Measurements from ENCODE around the gene MIS18A.
"Not testable (repeated sequence)": the region's sequence is repeated elsewhere in the genome, so short reads cannot be mapped to it uniquely, and the experiment has no call there.

Gene MIS18A

DNA sequence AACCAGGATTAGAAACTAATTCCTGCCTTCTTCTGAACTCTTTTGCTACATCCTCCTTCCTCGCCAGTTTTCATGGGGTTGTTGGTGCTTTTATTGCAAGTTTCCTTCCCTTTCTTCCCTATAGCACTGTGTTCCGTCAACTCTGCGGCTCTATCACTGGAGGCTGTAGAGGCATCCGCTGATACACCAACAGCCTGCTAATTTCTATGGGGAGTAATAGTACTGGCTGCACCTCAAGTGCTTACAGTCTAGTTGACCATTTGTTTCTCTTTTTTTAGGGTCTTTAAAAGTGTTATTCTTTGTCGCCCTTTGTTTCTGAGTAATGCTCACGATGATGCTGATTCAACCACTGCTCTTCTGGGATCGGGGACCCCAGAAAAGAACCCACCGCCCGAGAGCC lies 746 bp downstream of the MIS18A start:
- Histone ChIP-seq H3K27ac (no peak overlapping the region), H3K4me3 (peak overlapping the region; percentile 91)
- no peak for DNase-seq (ENCODE audit: low spot score)
- no peak for TF ChIP-seq CTCF (IDR thresholded peaks at IDR 0.05)

DNA sequence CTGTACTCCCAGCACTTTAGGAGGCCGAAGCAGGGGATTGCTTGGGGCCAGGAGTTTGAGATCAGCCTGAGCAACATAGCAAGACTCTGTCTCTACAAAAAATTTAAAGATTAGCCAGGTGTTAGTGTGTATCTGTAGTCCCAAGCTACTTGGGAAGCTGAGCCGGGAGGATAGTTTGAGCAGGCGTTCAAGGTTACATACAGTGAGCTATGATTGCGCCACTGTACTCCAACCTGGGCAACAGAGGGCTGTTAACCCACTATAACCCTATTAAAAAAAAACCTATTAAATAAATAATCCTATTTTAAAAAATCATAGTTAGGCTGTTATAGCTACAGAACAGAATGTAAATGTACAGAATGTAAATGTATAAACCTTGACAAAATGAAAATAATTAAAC lies 2.2 kb downstream of the MIS18A start:
- TF ChIP-seq CTCF (IDR thresholded peaks at IDR 0.05): no peak
- DNase-seq (ENCODE audit: low spot score): no peak
- Histone ChIP-seq H3K4me3 (no peak overlapping the region), H3K27ac (no peak overlapping the region)

GRCh38 chr21:32270748-32271147 lies 8.1 kb downstream of the MIS18A start:
- TF ChIP-seq CTCF (IDR thresholded peaks at IDR 0.05): no peak
- H3K4me3 ChIP-seq: no peak overlapping the region
- DNase-seq (ENCODE audit: low spot score): no peak
- no peak overlapping the region for H3K27ac ChIP-seq

DNA sequence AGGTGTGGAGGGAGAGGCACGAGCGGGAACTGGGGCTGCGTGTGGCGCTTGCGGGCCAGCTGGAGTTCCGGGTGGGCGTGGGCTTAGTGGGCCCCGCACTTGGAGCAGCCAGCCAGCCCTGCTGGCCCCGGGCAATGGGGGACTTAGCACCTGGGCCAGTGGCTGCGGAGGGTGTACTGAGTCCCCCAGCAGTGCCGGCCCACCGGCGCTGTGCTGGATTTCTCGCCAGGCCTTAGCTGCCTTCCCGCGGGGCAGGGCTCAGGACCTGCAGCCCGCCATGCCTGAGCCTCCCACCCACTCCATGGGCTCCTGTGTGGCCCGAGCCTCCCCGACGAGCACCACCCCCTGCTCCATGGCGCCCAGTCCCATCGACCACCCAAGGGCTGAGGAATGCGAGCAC lies 13.5 kb downstream of the MIS18A start:
- DNase-seq (ENCODE audit: low spot score); H3K27ac ChIP-seq; H3K4me3 ChIP-seq: not testable (repeated sequence)

DNA sequence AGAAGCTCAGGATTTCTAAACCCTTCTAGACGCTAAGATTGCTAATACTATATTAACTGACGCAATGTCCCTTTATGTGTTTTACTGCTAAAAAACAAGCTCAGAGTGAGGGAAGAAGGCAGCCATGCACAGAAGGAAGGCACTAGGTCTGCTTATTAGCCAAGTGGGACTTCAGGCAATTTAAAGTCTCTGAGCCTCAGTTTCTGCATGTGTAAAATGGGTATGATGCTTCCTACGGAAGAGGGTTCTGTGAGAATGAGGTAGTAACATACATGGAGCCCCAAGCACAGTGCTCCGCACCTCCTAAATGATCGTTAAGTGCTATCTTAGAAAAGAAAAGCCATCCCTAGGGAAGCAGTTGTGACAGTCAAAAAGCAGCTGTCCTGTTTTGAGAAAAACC lies 16.9 kb downstream of the MIS18A start:
- no peak for TF ChIP-seq CTCF (IDR thresholded peaks at IDR 0.05)
- Histone ChIP-seq H3K4me3 (no peak overlapping the region), H3K27ac (no peak overlapping the region)
- DNase-seq (ENCODE audit: low spot score): no peak

DNA sequence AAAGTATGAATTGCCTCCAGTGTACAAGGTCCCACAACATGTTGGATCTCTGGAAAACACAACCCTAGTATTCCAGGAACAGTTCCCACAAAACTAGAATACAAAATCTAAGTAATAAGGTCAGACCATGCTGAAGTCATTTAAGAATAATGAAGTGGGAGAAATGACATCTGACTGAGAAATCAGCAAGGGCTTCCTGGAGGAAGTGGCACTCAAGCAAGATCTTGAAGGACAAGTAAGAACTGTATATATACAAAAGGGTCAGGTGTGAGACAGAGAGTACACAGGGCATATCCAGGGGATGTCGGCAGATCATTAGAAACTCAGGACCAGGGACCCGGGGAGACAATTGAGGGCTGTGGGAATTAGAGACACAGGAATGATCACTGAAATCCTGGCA lies 18.7 kb downstream of the MIS18A start:
- Histone ChIP-seq H3K4me3 (no peak overlapping the region), H3K27ac (no peak overlapping the region)
- no peak for TF ChIP-seq CTCF (IDR thresholded peaks at IDR 0.05)
- DNase-seq (ENCODE audit: low spot score): no peak

- not testable (repeated sequence) for H3K27ac ChIP-seq, H3K4me3 ChIP-seq
- DNase-seq (ENCODE audit: low spot score): peak; percentile 31
Observed at GRCh38 chr21:32258786-32259048, 20.1 kb downstream of the MIS18A start.

- Histone ChIP-seq H3K27ac (no peak overlapping the region), H3K4me3 (no peak overlapping the region)
- no peak for DNase-seq (ENCODE audit: low spot score)
- peak; percentile 71 for TF ChIP-seq CTCF (IDR thresholded peaks at IDR 0.05)
Observed at GRCh38 chr21:32257962-32258785, 20.7 kb downstream of the MIS18A start.

Data from coronary artery (tissue), 2 donors.